GM19025 (cell line): ENCODE measurements around the gene SOX5.
A peak's percentile ranks its signal among the peaks of the same experiment; 100 is the strongest.

Experiments used
- ATAC-seq: cut with Tn5 transposase; IDR thresholded peaks from one replicate; pipeline ENCODE4 v1.9.1; 2021; ENCODE audit warnings: mild to moderate bottlenecking, low read depth, moderate library complexity; ENCODE audit not compliant: unreplicated experiment

The SOX5 gene

DNA sequence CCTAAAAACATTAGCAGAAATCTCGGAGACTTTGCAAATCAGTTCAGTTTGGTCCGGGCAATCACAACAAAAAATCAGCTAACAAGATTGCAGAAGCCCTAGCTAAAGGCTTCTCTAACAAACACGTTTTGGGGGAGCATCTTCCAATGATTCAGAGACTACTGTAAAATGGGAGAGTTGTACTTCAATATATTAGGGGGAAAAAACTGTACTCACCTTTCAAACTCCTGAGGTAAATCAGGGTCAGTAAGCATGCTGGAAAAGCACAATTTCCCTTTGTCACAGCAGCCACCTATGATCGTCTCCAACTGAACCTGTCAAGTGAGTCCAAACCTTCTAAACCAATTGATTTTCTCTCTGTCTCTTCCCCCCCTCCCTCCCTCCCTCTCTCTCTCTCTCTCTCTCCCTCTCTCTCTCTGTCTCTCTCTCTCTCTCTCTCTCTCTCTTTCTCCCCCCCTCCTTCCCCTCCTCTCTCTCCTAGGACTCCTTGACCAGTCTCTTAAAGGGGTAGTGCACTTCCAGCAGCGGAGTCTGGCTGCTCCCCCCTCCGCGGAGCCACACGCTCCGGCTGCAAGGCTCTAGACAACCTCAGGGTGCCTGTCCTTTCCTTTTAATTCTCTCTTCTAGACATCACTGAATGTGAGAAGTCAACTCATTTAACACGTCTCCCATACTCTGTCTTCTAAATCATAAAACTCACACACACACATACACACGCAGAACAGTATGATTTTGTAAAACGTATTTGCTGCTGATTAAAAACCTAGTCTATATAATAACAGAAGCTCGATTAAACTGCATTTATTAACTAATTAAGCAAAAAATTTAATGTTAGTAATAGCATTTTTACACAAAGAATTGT, at the start of gene SOX5:
TSS of gene SOX5 (minus strand) at position 323 of the 862 bp plus-strand sequence. CDS start at position 254, 69 bp downstream.
- ATAC-seq = no peak

- no peak for ATAC-seq
These were observed 37.6 kb upstream of the SOX5 start for GRCh38 chr12:23987046-23987445.

- ATAC-seq = no peak
These were observed 31.4 kb upstream of the SOX5 start for GRCh38 chr12:23980826-23981225.

- no peak for ATAC-seq
These were observed 15.3 kb upstream of the SOX5 start for GRCh38 chr12:23964812-23965211.

GRCh38 chr12:23959826-23960225, 10.4 kb upstream of the SOX5 start:
- no peak for ATAC-seq

GRCh38 chr12:23954332-23954731, 4.9 kb upstream of the SOX5 start:
- ATAC-seq = no peak

DNA sequence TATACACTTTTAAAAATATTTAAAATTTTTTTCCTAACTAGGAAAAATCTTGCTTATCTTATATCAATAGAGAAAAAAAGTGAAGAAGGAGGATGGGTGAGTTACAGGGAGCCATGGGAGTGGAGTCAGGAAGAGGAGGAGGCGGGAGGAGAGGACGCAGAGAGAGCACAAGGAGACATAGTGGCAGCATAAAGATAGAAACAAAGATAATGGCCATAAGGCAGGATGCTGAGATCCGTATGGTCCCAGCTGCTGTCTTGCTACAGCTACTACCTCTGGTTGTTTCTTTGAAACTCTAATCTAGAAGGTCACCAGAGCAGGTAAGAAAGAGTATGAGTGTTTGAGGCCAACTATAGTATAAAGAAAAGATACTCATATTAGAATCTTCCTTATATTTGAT, 2.6 kb upstream of the SOX5 start:
- no peak for ATAC-seq

GRCh38 chr12:23950775-23951451, 1.4 kb upstream of the SOX5 start:
- no peak for ATAC-seq

GRCh38 chr12:23950210-23950774, 822 bp upstream of the SOX5 start:
- ATAC-seq = no peak

GRCh38 chr12:23948291-23948690, 1.2 kb downstream of the SOX5 start:
- ATAC-seq = no peak

DNA sequence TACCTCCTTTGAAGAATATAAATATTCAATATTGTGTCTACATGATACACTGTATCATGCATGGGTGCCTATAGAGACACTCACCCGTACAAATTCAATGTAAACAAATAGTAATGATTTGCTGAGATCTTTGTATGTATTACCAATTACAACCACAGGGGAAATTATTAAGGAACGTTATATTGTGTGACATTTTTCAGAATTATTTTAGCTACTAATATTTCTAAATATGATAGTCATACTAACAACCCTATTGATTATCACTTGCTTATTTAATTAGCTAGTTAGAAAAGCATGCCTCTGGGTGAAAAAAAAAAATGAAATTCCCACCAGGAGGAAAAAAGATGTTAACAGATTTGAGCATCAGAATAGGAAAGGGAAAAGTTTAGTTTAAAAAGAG, 2.1 kb downstream of the SOX5 start:
- no peak for ATAC-seq

- no peak for ATAC-seq
These were observed 4.2 kb downstream of the SOX5 start for GRCh38 chr12:23945249-23945648.

DNA sequence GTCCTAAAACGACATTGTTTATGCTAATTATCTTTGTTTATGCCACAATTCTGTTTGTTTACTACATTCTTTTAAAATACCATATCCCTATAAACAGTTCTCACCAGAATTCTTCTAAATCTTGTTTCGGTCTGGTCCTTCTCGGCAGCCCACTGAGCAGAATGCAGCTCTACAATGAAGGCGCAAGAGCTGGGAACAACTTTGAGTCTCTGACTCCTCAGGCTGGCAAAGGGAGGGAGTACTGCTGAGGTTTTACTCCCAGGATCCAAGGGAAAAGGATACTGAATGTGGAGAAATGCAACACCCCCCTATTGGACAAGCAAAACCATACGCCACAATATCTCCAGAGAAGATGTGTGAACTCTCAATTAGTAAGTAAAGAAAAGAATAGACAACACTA, 5.4 kb downstream of the SOX5 start:
- no peak for ATAC-seq

GRCh38 chr12:23942841-23943240, 6.6 kb downstream of the SOX5 start:
- no peak for ATAC-seq

GRCh38 chr12:23941780-23942179, 7.7 kb downstream of the SOX5 start:
- ATAC-seq = no peak

GRCh38 chr12:23938422-23938821, 11.0 kb downstream of the SOX5 start:
- ATAC-seq = no peak

- no peak for ATAC-seq
These were observed 18.3 kb downstream of the SOX5 start for GRCh38 chr12:23931176-23931575.

GRCh38 chr12:23930599-23930998, 18.9 kb downstream of the SOX5 start:
- no peak for ATAC-seq

GRCh38 chr12:23929906-23930305, 19.6 kb downstream of the SOX5 start:
- no peak for ATAC-seq

- ATAC-seq = no peak
These were observed 21.6 kb downstream of the SOX5 start for GRCh38 chr12:23927907-23928306.

- peak; percentile 90 for ATAC-seq
These were observed 28.2 kb downstream of the SOX5 start for GRCh38 chr12:23921099-23921856.
